Islet of Langerhans (tissue), 1 donor: ENCODE data around the gene COL25A1.
"Not testable (repeated sequence)": the region's sequence is repeated elsewhere in the genome, so short reads cannot be mapped to it uniquely, and the experiment has no call there.

Experiments
- FAIRE-seq: peaks from one replicate; lab custom pipeline; 2011; peaks lifted over from hg19 to GRCh38; lab: Jason Lieb, UNC

The COL25A1 gene

GRCh38 chr4:108903464-108904221, 398.8 kb downstream of the COL25A1 start:
- FAIRE-seq: no peak

DNA sequence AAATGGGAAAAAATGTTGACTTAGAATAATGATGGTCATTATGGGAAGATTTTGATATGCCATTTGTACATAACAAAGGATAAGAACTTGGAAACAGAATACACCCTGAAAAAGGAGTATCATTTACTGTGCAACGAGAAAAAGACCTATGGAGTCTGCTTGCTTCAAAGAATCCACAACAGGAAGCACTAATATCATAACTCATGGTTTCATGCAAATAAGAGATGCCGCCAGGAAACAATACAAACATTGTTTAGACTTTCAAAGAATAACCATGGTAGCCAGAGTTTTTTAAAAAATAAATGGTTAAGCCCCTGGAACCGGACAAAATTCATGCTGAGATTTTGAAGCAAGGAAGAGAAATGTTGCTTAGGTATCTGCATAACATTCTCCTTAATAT, 399.7 kb downstream of the COL25A1 start:
- no peak for FAIRE-seq

DNA sequence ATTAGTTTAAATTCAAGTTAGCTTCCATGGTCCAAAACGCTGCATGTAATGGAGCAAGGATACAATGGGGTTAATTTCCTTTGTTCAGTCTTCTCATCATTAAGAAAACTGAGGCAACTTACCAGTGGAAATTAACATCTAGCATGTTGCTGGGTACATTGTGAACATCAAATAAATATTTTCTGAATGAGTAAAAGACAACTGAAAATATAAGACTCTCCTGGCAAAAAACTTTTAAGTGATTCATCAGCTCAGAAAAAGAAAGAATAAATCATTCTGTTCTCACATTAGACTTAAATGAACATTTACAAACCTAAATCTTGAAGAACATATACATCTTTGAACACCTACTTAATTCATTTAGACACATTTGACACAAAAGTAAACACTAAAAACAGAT, 401.2 kb downstream of the COL25A1 start:
- no peak for FAIRE-seq

DNA sequence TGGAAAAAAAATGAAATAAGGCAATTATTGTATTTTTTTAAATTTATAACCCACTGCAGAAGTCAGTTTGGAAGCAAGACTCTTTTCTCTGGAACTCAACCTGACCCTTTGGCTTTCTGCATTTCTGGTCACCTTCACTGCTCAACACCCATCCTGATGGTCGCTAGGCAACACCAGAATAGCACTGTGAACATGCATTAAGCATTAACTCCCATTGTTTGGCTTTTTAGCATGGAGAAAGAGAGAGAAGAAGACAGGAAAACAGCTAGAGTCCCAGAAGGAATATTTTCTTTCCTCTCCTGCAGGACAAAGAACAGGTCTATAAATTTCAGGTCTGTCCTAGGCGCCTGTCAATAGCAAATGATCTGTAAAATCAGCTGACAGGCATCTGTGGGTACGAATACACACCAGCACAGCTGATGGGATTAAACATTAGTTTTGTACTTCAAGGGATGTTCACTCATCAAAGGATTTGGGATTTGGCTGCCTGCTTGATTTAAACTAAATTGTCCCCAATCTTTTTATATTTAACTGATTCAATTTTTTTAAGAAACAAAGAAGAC, 402.4 kb downstream of the COL25A1 start:
- FAIRE-seq: peak; percentile 45

DNA sequence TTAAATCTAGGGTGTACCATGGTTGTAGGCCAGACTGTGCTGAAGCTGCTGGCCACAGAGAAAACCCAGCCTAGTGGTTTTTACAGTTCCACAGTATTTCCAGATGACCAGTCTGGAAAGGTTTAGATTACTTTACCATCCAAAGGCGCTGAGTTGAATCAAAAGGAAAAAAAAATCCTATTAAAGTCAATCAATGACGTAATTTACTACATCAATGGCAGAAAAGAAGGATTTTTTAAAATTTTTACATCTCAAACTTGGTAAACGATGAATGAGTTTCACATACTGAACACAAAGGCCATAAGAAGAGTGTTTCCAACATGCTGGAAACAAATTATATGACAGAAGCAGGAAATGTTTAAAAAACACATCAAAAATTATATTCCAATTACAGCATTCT, 409.0 kb downstream of the COL25A1 start:
- no peak for FAIRE-seq

GRCh38 chr4:108891896-108892590, 410.4 kb downstream of the COL25A1 start:
- no peak for FAIRE-seq

DNA sequence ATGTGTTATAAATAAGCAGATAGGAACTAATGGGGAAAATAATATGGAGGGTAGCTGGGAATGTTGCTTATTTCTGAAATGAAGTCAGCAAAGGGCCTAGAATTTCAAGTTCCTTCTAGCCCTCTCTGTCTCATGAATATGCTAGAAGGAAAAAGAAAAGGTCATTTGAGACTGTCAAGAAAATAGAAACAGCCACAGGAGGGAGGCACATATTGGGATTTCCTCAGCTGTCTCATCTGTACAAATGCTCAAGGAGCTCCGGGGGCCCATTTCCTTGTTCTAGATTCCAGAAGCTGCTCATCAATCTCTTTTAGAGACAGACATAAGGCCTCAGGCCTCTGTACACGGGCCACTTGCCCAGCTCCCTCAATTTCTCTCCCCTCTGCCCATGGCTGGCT, 412.0 kb downstream of the COL25A1 start:
- FAIRE-seq: no peak

GRCh38 chr4:108889696-108890483, 412.6 kb downstream of the COL25A1 start:
- no peak for FAIRE-seq

DNA sequence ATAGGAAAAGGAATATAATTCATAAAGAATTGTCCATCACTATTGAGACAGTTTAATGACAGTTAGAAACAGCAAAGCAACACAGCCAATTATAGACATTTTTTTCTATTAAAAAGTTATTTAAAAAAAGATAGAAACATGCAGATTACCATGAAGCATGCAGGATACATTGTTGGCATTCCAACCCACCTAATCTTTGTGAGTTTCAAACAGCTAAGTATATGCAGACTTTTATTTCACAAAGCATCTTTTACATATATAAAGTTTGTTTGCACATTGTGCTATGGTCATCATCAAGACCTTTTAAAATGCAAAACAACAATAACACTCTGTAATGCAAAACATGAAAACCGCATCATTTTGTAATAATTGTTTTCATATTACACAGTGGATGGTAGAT, 413.7 kb downstream of the COL25A1 start:
- FAIRE-seq: no peak

DNA sequence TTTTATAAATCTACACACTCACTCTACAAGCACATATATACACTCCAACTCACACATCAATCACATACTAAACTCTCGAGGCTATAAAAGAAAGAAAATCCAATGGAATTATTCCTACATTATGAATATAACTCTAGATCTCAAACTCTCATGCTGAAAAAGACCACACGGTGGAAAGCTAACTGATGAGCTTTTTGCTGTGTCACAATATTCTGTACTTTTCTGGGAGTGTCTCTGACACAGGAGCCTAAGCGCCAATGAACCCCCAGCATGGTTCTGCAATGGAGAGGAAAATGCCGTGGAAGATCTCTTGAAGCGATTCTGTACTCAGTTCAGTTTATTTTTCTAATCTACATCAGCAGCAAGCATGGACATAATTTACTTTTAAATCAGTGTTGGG, 415.4 kb downstream of the COL25A1 start:
- FAIRE-seq: no peak

DNA sequence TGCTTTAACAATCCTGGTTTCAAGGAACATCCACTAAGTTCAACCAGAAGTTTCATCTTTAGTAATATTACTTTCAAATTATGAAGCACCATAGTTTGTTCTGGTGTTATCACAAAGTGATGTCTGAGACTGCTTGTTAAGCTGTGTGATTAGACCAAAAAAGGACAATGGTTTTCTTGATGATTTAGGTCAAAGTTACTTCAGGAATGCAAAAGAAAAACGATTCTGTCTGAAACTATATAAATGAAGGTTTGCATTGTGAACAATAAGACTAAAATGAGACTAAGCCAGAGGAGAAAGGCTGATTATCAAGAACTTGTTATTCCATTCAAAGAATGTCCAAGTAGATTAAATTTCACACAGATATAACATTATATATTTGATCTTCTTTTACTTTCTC, 417.2 kb downstream of the COL25A1 start:
- no peak for FAIRE-seq

GRCh38 chr4:108884596-108884995, 417.9 kb downstream of the COL25A1 start:
- no peak for FAIRE-seq

- FAIRE-seq: no peak
These were observed 420.5 kb downstream of the COL25A1 start for GRCh38 chr4:108881986-108882385.

DNA sequence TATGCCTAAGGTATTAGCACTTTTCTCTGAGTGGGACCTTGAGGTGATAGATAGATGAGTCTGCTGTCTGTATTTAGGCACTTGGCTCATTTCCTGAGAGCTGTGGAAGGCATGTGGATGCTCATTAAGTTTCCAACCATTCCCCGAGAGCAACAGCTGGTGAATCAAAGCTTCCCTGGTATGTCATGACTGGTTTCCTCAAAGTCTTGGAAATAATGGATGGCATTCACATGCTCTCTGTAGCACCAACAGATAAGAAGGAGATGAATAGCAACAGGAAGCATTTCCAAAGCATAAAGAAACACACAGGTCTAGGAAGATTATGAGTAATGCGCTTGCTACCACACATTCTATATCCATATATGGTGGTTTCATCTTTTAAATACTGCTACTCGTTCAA, 421.3 kb downstream of the COL25A1 start:
- no peak for FAIRE-seq

- no peak for FAIRE-seq
These were observed 423.7 kb downstream of the COL25A1 start for GRCh38 chr4:108878806-108879205.

DNA sequence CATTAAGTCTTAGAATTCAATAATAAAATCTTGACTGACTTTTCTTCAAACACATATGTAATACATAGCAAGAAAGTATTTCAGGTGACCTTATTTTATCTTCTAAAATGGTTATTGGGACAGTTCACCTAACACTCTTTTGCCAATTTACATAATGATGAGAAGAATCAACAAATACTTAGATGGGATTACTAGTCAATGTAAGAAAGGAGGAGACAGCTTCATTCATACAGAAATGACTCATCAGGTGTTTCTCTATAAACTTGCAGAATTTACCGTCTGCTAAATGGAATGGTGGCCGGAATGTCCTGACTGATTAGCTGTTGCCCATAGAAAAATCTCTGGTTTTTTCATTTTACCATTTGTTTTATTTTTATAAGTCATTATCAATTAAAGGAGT, 424.6 kb downstream of the COL25A1 start:
- FAIRE-seq: peak; percentile 5

DNA sequence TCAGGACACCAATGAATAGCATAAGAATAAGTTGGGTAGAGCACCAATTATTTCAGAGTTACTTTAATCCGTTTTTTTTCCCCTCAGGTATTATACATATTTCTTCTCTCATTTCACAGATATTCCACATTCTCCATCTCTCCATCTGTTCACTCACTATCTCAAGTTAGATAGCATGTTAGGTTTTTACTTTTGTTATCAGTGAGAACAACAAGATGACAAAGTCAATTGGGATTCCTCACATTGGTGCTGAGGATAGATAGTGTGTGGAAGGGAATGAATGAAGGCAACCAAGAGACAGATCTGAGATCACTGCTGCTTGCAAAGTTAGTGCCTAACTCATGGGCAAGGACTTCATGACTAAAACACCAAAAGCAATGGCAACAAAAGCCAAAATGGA, 427.7 kb downstream of the COL25A1 start:
- FAIRE-seq: no peak

DNA sequence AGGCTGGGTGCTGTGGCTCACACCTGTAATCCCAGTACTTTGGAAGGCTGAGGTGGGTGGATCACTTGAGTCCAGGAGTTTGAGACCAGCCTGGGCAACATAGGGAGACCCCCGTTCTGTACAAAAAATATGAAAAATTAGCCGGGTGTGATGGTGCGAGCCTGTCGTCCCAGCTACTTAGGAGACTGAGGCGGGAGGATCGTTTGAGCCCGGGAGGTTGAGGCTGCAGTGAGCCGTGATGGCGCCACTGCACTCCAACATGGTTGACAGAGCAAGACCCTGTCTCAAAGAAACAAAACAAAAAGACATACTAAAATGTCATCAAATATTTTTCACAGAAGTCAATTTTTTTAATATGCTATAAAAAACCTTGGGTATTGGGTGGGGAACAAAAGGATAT, 432.5 kb downstream of the COL25A1 start:
- FAIRE-seq: not testable (repeated sequence)

GRCh38 chr4:108868606-108869227, 433.7 kb downstream of the COL25A1 start:
- no peak for FAIRE-seq

GRCh38 chr4:108867476-108867875, 435.0 kb downstream of the COL25A1 start:
- no peak for FAIRE-seq

DNA sequence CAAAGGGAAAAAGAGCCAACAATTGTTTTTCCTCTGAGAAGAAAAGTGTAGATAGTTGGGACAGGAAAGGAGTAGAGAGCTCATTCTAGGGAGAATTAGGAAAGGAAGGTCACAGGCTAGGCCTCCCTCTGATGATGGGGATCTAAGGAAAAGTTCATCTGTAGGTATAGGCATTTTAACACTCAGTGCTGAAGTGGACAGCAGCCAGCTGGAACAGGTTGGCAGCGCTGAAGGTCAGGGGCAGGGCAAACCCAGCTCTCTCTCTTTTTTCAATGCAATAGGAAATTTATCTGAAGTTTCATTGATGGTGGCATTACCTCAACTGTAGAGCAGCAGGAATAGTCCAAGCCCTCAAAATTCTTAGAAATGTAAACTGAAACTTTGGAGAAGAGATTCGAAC, 441.1 kb downstream of the COL25A1 start:
- FAIRE-seq: no peak

DNA sequence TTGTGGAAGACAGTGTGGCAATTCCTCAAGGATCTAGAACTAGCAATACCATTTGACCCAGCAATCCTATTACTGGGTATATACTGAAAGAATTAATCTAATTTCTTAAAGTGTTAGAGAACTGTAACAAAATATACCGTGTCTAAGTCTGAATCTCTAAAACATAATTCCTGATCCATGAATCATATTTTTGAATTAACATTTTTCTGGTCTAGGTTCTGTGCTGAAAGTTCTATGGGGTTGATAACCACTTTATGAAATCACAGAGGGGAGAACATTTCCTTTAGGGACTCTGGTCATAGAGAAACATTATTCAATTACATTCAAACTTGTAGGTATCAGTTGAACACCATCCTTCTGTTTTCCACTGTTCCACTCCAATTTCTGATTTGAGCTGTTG, 447.7 kb downstream of the COL25A1 start:
- no peak for FAIRE-seq
